HG02973 (cell line): Measurements from ENCODE around the gene CYP4F8.
"Not testable (repeated sequence)": the region's sequence is repeated elsewhere in the genome, so short reads cannot be mapped to it uniquely, and the experiment has no call there.

Source experiments
- ATAC-seq: cut with Tn5 transposase; IDR thresholded peaks from one replicate; pipeline ENCODE4 v1.9.1; 2021; ENCODE audit warnings: moderate library complexity; ENCODE audit not compliant: unreplicated experiment

The CYP4F8 gene

DNA sequence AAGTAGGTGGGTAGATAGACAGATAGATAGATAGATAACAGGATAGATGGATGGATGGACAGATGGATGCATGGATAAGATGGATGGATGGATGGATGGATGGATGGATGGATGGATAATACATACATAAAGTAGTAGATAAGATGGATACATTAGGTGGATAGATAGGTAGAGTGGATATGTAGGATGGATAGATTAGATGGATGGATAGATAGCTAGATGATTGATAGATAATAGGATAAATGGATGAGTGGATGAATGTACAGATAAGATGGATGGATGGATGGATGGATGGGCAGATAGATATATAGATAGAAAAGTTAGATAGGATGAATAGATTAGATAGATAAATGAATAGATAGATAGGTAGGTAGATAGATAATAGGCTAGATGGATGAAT, 27.8 kb downstream of the CYP4F8 start:
- ATAC-seq: no peak

DNA sequence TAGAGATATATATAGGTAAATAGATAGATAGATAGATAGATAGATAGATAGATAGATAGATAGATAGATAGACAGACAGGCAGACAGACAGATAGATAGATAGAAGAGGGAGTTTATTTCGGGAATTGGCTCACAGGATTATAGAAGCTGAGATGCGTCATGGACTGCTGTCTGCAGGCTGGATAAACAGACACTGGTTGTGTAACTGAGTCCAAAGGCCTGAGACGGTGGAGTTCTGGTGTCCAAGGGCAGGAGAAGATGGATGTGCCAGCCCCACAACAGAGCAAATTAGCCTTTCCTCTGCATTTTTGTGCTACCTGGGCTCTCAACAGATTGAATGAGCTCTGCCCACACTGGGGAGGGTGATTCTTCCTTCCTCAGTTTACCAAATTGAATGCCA, 28.4 kb downstream of the CYP4F8 start:
- no peak for ATAC-seq

DNA sequence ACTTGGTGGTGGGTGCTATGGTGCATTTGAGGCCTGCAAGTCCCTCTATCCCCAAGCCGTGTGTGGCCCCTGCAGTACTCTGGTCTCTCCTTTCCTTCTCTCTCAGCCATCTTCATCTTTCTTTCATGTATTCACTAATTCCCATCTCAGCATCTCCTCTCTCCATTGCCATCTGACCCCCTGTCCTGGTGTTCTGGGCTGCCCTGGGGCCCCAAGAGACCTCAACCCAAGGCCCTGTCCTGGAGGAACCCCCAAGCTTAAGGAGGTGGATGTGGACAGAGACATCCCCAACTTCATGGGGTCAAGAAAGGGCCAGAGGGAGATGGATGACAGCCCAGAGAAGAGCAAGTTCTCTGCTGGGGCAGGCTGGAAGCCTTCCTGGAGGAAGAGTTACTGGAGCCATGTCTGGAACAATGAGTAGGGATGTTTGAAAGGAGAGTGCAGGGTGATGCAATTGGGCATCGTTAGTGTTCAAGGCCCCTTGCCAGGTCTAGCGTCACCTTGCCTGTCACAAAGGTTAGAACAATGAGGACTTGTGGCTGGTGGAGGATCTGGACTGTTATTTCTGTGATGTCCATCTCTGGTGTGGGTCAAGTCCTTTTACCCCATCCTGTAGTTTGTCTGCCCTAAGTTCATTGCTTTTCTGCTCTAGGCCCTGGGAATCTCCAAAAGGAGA, 29.2 kb downstream of the CYP4F8 start:
- ATAC-seq: no peak

GRCh38 chr19:15644816-15645215, 29.8 kb downstream of the CYP4F8 start:
- no peak for ATAC-seq

GRCh38 chr19:15649526-15649925, 34.5 kb downstream of the CYP4F8 start:
- ATAC-seq: no peak

DNA sequence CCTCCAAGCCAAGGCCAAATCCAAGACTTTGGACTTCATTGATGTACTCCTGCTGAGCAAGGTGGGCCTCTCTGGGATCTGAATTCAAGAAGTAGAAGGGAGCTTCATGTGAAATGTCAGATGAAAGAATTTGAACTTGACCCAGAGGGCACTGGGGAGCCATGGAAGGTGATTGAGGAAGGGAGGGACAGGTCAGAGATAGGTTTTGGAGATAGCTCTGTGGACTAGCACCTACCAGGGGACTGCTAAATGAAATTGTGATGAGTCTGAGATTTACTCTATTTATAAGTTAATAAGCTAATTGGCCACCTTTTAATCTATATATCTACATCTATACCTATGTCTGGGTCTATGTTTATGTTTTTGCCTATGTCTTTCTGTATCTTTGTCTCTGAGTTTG, 35.1 kb downstream of the CYP4F8 start:
- ATAC-seq: not testable (repeated sequence)

GRCh38 chr19:15651791-15652190, 36.8 kb downstream of the CYP4F8 start:
- no peak for ATAC-seq

- no peak for ATAC-seq
Measured at GRCh38 chr19:15652559-15653278, 37.7 kb downstream of the CYP4F8 start.

- ATAC-seq: no peak
Measured at GRCh38 chr19:15656467-15656866, 41.4 kb downstream of the CYP4F8 start.

DNA sequence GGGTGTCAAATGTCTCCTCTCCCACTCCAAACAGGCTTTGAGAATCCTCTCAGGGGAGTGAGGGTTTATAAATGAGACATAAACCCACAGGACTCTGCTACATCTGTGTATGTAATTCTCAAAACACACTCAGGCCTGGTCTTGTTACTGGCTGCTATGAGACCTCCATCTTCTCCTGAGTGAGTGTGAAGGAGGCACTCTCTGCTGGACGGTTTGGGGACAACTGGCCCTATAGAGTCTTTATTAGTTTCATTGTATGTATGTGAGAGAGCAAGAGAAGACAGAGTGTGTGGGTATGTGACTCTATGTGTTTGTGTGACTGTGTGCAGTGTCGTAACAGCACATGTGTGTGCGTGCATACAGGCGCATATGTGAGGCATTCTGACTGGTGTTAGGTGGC, 48.2 kb downstream of the CYP4F8 start:
- ATAC-seq: no peak

DNA sequence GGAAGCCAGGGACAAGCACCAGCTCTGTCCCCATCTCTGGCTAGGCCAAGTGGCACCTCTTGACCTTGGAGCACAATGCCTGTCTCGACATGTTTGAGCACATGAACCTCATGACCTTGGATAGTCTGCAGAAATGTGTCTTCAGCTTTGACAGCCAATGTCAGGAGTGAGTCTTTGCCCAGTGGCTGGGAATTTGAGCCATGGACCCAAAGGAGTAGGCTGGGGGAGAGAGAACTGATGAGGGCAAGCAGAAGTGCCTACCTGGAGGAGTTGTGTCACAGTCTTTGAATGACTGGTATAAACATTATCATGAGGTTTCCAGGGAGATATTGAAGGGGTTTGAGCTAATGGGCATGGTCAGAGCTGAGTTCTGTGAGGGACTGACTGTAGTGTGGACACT, 51.2 kb downstream of the CYP4F8 start:
- no peak for ATAC-seq

GRCh38 chr19:15666883-15667282, 51.9 kb downstream of the CYP4F8 start:
- no peak for ATAC-seq

DNA sequence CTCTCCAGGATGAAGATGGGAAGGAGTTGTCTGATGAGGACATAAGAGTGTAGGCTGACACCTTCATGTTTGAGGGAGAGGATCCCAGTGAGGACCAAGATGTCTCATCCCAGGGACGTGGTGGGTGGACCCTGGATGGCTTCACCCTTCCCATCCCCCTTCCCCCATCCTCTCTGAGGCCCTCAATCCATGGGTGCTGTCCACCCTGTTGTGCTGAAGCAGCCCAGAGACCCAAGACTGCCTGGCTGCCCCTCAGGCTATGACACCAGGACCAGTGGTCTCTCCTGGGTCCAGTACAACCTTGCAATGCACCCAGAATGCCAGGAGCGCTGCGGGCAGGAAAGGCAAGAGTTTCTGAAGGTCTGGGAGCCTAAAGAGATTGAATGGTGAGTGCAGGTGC, 54.4 kb downstream of the CYP4F8 start:
- ATAC-seq: no peak

DNA sequence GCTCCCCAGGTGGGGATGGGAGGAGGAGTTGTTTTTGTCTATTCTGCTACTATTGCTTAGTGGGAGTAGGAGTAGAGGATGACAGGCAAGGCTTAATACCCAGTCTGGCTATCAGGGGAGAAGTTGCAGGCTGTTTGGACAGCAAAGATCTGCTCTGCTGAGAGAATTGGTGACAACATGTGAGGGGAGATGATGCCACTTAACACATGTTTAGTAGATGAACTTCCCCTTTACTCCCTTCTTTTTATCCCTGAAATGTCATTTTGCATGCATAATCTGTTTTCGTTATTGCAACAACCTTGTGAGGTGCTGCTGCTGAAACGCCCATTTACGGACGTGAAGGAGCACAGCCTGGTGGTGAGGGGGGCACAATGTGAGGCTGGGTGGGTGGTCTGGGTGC, 54.9 kb downstream of the CYP4F8 start:
- ATAC-seq: no peak

GRCh38 chr19:15671237-15671821, 56.3 kb downstream of the CYP4F8 start:
- ATAC-seq: no peak

- ATAC-seq: no peak
Measured at GRCh38 chr19:15671891-15672579, 57.0 kb downstream of the CYP4F8 start.

- ATAC-seq: no peak
Measured at GRCh38 chr19:15672580-15673175, 57.7 kb downstream of the CYP4F8 start, which contains the start of gene CYP4F12. Gene CYP4F12 (plus strand): TSS chr19:15673087. CDS start chr19:15673530, 443 bp downstream.

DNA sequence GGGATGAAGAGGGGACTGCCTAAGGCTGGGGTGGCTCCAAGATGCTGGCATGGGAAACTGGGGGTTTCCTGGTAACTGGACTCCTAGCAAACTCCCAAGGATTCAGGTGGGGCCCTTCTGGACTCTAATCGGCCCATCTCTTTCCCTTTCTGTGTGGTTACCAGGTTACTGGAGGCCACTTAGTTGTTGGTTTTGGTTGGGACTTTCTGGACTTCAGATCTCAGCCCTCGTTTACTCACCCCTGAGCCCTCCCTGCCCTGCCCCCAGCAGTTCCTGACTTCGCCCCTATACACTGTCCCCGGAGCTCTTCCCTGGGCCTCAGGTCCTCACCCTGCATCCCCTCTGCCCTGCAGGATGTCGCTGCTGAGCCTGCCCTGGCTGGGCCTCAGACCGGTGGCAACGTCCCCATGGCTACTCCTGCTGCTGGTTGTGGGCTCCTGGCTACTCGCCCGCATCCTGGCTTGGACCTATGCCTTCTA, 58.2 kb downstream of the CYP4F8 start:
- no peak for ATAC-seq

- no peak for ATAC-seq
Measured at GRCh38 chr19:15675560-15675959, 60.5 kb downstream of the CYP4F8 start.

DNA sequence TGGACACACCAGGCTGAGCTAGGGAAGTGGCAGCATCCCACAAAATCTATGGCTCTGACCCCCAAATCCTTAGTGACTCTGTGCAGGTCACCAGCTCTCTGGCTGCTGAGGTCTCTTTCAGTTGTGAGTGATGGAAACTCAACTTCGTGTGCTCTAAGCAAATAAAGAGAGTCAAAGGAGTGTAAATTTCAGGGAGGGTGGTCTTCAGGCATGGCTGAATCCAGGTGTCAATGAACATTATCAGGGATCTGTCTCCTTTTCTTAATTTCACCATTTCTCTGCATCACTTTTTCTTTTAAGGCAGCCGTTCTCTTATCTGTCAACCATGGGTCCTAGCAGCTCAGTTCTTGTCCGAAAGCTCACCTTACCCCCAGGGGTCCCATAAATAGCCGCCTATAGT, 64.1 kb downstream of the CYP4F8 start:
- no peak for ATAC-seq

DNA sequence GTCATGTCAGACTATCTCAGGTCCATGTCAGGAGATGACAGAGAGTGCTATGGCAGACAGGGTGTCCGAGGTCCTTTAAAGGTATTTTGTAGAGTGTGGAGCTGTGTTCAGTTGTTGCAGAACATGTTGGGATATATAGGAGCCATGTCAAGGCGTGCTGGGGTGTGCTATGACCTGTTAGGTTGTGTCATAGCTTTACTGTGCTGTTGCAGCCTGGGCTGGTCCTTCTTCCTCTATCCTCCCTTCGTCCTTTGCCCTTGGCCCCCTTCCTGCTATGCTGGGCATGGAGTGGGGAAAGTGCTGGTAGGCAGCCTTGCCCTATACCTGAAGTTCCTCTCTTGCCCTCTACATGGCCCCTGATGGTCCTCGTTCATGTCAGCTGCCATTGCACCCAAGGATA, 64.8 kb downstream of the CYP4F8 start:
- ATAC-seq: not testable (repeated sequence)
